ENCODE data around the gene OPCML.

DNA sequence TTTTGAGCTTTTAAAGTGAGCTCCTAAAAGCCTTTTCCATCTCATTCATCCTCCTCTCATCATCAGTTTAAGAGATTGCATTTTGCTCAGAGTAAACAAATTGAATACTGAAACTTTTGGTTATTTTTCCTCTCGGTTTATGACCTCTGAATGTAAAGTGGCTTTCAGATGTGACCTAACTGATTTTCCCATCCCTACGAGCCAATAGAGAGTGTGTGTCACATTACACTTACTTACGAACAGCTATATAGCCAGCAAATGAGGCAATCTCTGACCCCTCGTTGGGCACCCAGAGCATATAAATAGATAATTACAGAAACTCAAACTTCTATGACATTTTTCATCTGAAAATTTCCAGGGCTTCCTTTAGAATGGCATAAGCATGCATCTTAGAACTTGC is 317.7 kb downstream of the OPCML start:
- TF ChIP-seq, protein P1, sequence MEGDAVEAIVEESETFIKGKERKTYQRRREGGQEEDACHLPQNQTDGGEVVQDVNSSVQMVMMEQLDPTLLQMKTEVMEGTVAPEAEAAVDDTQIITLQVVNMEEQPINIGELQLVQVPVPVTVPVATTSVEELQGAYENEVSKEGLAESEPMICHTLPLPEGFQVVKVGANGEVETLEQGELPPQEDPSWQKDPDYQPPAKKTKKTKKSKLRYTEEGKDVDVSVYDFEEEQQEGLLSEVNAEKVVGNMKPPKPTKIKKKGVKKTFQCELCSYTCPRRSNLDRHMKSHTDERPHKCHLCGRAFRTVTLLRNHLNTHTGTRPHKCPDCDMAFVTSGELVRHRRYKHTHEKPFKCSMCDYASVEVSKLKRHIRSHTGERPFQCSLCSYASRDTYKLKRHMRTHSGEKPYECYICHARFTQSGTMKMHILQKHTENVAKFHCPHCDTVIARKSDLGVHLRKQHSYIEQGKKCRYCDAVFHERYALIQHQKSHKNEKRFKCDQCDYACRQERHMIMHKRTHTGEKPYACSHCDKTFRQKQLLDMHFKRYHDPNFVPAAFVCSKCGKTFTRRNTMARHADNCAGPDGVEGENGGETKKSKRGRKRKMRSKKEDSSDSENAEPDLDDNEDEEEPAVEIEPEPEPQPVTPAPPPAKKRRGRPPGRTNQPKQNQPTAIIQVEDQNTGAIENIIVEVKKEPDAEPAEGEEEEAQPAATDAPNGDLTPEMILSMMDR (conservative IDR thresholded peaks at IDR 0.05; ENCODE audit: low read depth, low read length): no peak
- no peak for TF ChIP-seq EZH2 (IDR thresholded peaks at IDR 0.05; ENCODE audit: low read length, unreplicated experiment)
- TF ChIP-seq EZH2phosphoT487 (IDR thresholded peaks at IDR 0.05; ENCODE audit: borderline replicate concordance, low read length): no peak

All from PC-3 (cell line).